Breast epithelium (tissue), 4 donors: ENCODE data around the gene IER5. TPM values are rescaled to one million over a fixed set of nuclear protein-coding genes. Genes with fewer than 3 reads are reported as not detected.

Experiments used
- DNase-seq, 2 donors: peaks; one replicate each; pipeline ENCODE4 v3.0.0-alpha.2; 2019; ENCODE audit warnings: low spot score in 2 of 2
- H3K27ac ChIP-seq, 2 donors: fragments of 200-600 bp; sonication (generic) in 1 of 2; one replicate each; pipeline ENCODE4 v1.5.1; 2016 to 2019; ENCODE audit warnings: mild to moderate bottlenecking in 1 of 2
- H3K27me3 ChIP-seq, 2 donors: fragments of 200-600 bp; sonication (generic) in 1 of 2; one replicate each; pipeline versions ENCODE4 v1.5.1 to v1.6.0; 2017 to 2019; ENCODE audit warnings: control low read depth in 1 of 2, mild to moderate bottlenecking in 1 of 2
- H3K36me3 ChIP-seq: fragments of 200-600 bp; one replicate; pipeline ENCODE4 v1.5.1; 2019
- H3K4me1 ChIP-seq, 2 donors: fragments of 200-600 bp; sonication (generic); one replicate each; pipeline ENCODE4 v1.5.1; 2016 to 2019; ENCODE audit warnings: control low read depth in 1 of 2
- H3K4me3 ChIP-seq, 3 donors: fragments of 200-600 bp; sonication (generic); 1 replicate in 2 of 3; 2 replicates in 1 of 3; pipeline ENCODE4 v1.5.1; 2016 to 2019; ENCODE audit warnings: mild to moderate bottlenecking in 3 of 3, moderate library complexity in 2 of 3
- H3K9me3 ChIP-seq, 2 donors: fragments of 200-600 bp; sonication (generic) in 1 of 2; one replicate each; pipeline ENCODE4 v1.5.1; 2016 to 2019; ENCODE audit warnings: control low read depth in 1 of 2
- POLR2A ChIP-seq: fragments of 450-650 bp; IDR thresholded peaks from one replicate; pipeline ENCODE4 v1.6.1; 2016; ENCODE audit warnings: antibody characterized with exemption, mild to moderate bottlenecking, moderate library complexity
- POLR2AphosphoS5 ChIP-seq, 3 donors: sonication (generic); formaldehyde crosslinking; IDR thresholded peaks; one replicate each; pipeline ENCODE4 v1.6.1; 2017; ENCODE audit warnings: antibody characterized with exemption in 3 of 3
- intact Hi-C: fragments of 100-400 bp; cut with DNase I; formaldehyde crosslinking; loops from one replicate; pipeline ENCODE4 v1.15.1; 2023; ENCODE audit warnings: low total_unique reads
- total RNA-seq, 3 donors: library from RNA; depleted of rRNA; stranded (reverse); fragments of >200 nt; gene quantifications; one replicate each; pipeline ENCODE4 v1.1.0, GENCODE V29; 2016
- TF ChIP-seq, protein P1 (sequence below), 3 donors: fragments of 450-650 bp; IDR thresholded peaks; one replicate each; pipeline ENCODE4 v1.5.1; 2016 to 2017; ENCODE audit warnings: antibody characterized with exemption in 3 of 3, mild to moderate bottlenecking in 3 of 3, moderate library complexity in 3 of 3

The IER5 gene
- total RNA-seq, 3 donors from 2014 or later: 6.9 to 19.7 (median 18.1) TPM

- Histone ChIP-seq H3K36me3 (no peaks in the 10 kb centered on the region), H3K4me1 (no peaks in the 10 kb centered on the region), H3K9me3 (no peaks in the 10 kb centered on the region), H3K27me3 (no peaks in the 10 kb centered on the region), H3K27ac (no peak overlapping the region), H3K4me3 (no peak overlapping the region)
- TF ChIP-seq POLR2AphosphoS5 (IDR thresholded peaks at IDR 0.05) (no peak), POLR2A (no peak)
- TF ChIP-seq, protein P1, sequence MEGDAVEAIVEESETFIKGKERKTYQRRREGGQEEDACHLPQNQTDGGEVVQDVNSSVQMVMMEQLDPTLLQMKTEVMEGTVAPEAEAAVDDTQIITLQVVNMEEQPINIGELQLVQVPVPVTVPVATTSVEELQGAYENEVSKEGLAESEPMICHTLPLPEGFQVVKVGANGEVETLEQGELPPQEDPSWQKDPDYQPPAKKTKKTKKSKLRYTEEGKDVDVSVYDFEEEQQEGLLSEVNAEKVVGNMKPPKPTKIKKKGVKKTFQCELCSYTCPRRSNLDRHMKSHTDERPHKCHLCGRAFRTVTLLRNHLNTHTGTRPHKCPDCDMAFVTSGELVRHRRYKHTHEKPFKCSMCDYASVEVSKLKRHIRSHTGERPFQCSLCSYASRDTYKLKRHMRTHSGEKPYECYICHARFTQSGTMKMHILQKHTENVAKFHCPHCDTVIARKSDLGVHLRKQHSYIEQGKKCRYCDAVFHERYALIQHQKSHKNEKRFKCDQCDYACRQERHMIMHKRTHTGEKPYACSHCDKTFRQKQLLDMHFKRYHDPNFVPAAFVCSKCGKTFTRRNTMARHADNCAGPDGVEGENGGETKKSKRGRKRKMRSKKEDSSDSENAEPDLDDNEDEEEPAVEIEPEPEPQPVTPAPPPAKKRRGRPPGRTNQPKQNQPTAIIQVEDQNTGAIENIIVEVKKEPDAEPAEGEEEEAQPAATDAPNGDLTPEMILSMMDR (IDR thresholded peaks at IDR 0.05): peak; percentile 11 to 68 (median 61)
- DNase-seq: no peak
- intact Hi-C loops: loop anchor here (10.0 kb wide), 1 partner anchor 49 kb away; the partner anchor contains the start of gene MR1
These were observed 4.5 kb upstream of the IER5 start for GRCh38 chr1:181083842-181084605.

DNA sequence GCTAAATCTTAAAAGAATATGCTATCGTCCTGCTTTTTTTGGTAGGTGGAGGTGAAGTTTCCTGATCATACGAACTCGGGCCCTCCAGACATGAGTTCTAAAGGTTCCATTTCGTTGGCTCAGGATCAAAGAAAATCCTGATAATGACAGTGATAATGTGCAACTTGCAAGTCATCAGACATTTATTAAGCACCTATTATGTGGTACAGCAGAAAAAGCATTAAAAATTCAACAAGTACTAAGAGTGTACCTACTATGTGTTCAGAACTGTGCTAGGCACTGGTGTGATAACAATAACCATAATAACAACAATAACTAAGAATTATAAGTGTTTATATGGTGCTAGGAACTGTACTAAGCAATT is 3.9 kb upstream of the IER5 start:
- H3K4me1 ChIP-seq: no peaks in the 10 kb centered on the region
- no peaks in the 10 kb centered on the region for H3K36me3 ChIP-seq
- no peak overlapping the region for H3K4me3 ChIP-seq
- intact Hi-C loops: loop anchor here (10.0 kb wide), 1 partner anchor 50 kb away; the partner anchor contains the start of gene MR1
- TF ChIP-seq POLR2A (no peak), POLR2AphosphoS5 (IDR thresholded peaks at IDR 0.05) (no peak)
- TF ChIP-seq, protein P1 (IDR thresholded peaks at IDR 0.05): peak in 1 of 3 donors; percentile 5
- no peaks in the 10 kb centered on the region for H3K27me3 ChIP-seq
- no peaks in the 10 kb centered on the region for H3K9me3 ChIP-seq
- no peak overlapping the region for H3K27ac ChIP-seq
- no peak for DNase-seq

DNA sequence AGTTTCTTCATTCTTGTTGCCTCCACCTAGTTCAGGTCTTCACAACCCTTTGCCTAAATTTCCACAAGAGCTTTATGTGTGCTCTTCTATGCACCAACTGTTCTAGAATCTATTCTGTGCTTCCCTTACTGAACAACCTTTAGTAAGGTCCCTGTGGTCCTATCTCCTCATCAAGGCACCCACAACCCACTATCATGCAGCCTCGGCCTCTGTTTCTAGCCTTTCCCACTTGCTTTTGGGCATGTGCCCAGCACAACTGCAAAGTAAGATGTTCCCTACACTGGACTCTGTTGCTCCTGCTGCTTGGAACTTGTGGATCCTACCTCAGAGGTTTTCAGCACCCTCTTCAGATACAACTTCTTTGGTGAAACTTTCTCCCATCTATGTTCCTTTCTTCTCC is 2.4 kb upstream of the IER5 start:
- Histone ChIP-seq H3K36me3 (no peaks in the 10 kb centered on the region), H3K4me3 (no peak overlapping the region), H3K27ac (no peak overlapping the region), H3K9me3 (no peaks in the 10 kb centered on the region), H3K27me3 (no peaks in the 10 kb centered on the region), H3K4me1 (no peaks in the 10 kb centered on the region)
- TF ChIP-seq, protein P1 (IDR thresholded peaks at IDR 0.05): no peak
- TF ChIP-seq POLR2A: no peak
- TF ChIP-seq POLR2AphosphoS5 (IDR thresholded peaks at IDR 0.05): no peak
- DNase-seq: no peak
- intact Hi-C loops: loop anchor here (10.0 kb wide), 1 partner anchor 51 kb away; the partner anchor contains the start of gene MR1

GRCh38 chr1:181086926-181087325 is 1.6 kb upstream of the IER5 start:
- DNase-seq: no peak
- TF ChIP-seq, protein P1 (IDR thresholded peaks at IDR 0.05): no peak
- no peak for TF ChIP-seq POLR2A
- no peak for TF ChIP-seq POLR2AphosphoS5 (IDR thresholded peaks at IDR 0.05)
- intact Hi-C loops: loop anchor here (10.0 kb wide), 1 partner anchor 52 kb away; the partner anchor contains the start of gene MR1
- Histone ChIP-seq H3K4me3 (no peak overlapping the region), H3K9me3 (no peaks in the 10 kb centered on the region), H3K4me1 (peaks cover 0 to 7% of the 10 kb centered on the region in 2 donors), H3K27me3 (no peaks in the 10 kb centered on the region), H3K27ac (no peak overlapping the region), H3K36me3 (no peaks in the 10 kb centered on the region)

GRCh38 chr1:181087400-181087901 is 1.0 kb upstream of the IER5 start:
- Histone ChIP-seq H3K27me3 (no peaks in the 10 kb centered on the region), H3K36me3 (no peaks in the 10 kb centered on the region), H3K9me3 (no peaks in the 10 kb centered on the region), H3K27ac (no peak overlapping the region), H3K4me1 (peaks cover 0 to 9% of the 10 kb centered on the region in 2 donors), H3K4me3 (no peak overlapping the region)
- no peak for TF ChIP-seq POLR2AphosphoS5 (IDR thresholded peaks at IDR 0.05)
- TF ChIP-seq, protein P1 (IDR thresholded peaks at IDR 0.05): no peak
- TF ChIP-seq POLR2A: no peak
- no peak for DNase-seq
- intact Hi-C loops: loop anchor here (10.0 kb wide), 1 partner anchor 53 kb away; the partner anchor contains the start of gene MR1
